Uterus (tissue), 4 donors: ENCODE data around the gene RPL31. TPM values are rescaled to one million over a fixed set of nuclear protein-coding genes. Genes with fewer than 3 reads are reported as not detected.

ENCODE experiments used
- DNase-seq, 2 donors: peaks; one replicate each; pipeline ENCODE4 v3.0.0-alpha.2; 2019 to 2020
- H3K27ac ChIP-seq, 2 donors: fragments of 200-600 bp; sonication (generic); 1 replicate in 1 of 2; 2 replicates in 1 of 2; pipeline ENCODE4 v1.5.1; 2016 to 2018
- H3K27me3 ChIP-seq, 2 donors: fragments of 200-600 bp; sonication (generic); one replicate each; pipeline ENCODE4 v1.5.1; 2018 to 2019; ENCODE audit warnings: control low read depth in 1 of 2
- H3K36me3 ChIP-seq, 2 donors: fragments of 200-600 bp; sonication (generic); one replicate each; pipeline ENCODE4 v1.5.1; 2019; ENCODE audit warnings: control low read depth in 1 of 2
- H3K4me1 ChIP-seq, 2 donors: fragments of 200-600 bp; sonication (generic); one replicate each; pipeline ENCODE4 v1.5.1; 2018 to 2019; ENCODE audit warnings: control low read depth in 1 of 2
- H3K4me3 ChIP-seq, 2 donors: fragments of 200-600 bp; sonication (generic); 1 replicate in 1 of 2; 2 replicates in 1 of 2; pipeline ENCODE4 v1.5.1; 2018 to 2019; ENCODE audit warnings: mild to moderate bottlenecking in 1 of 2
- H3K9me3 ChIP-seq, 2 donors: fragments of 200-600 bp; sonication (generic); one replicate each; pipeline ENCODE4 v1.5.1; 2019; ENCODE audit warnings: control low read depth in 1 of 2
- CTCF ChIP-seq, 4 experiments: fragments of 200-600 bp in 2 of 4; fragments of 450-650 bp in 2 of 4; sonication (generic) in 2 of 4; IDR thresholded peaks; one replicate each; pipeline ENCODE4 v1.5.1; 2016 to 2019; ENCODE audit warnings: antibody characterized with exemption in 4 of 4, mild to moderate bottlenecking in 2 of 4, moderate library complexity in 1 of 4
- POLR2A ChIP-seq, 2 donors: fragments of 450-650 bp; IDR thresholded peaks; one replicate each; pipeline ENCODE4 v1.6.1; 2016; ENCODE audit warnings: antibody characterized with exemption in 2 of 2, mild to moderate bottlenecking in 1 of 2, moderate library complexity in 1 of 2
- intact Hi-C: fragments of 100-400 bp; cut with DNase I; formaldehyde crosslinking; loops from one replicate; pipeline ENCODE4 v1.15.1; 2023; ENCODE audit warnings: low total_unique reads
- total RNA-seq, 4 donors: library from RNA; depleted of rRNA in 3 of 4; stranded (reverse); fragments of >200 nt in 3 of 4; gene quantifications; one replicate each; pipeline versions ENCODE4 v1.1.0 to v1.2.4, GENCODE V29; 2014 to 2023
- donor health status: DM: yes; HTN: yes; CAD: no.

RPL31 gene
- total RNA-seq, 4 donors from 2014 or later: 918 to 2,301 (median 1,306) TPM

- Histone ChIP-seq H3K4me1 (no peaks in the 10 kb centered on the region), H3K27ac (no peak overlapping the region), H3K27me3 (no peaks in the 10 kb centered on the region), H3K9me3 (no peaks in the 10 kb centered on the region), H3K36me3 (no peaks in the 10 kb centered on the region), H3K4me3 (no peak overlapping the region)
- TF ChIP-seq POLR2A (IDR thresholded peaks at IDR 0.05) (no peak), CTCF (IDR thresholded peaks at IDR 0.05) (peak in 2 of 4 experiments; percentile 16 to 30)
- DNase-seq: no peak
- intact Hi-C loops: loop anchor here (10.0 kb wide), 1 partner anchor 116 kb away; the partner anchor contains the start of gene TBC1D8
Observed at GRCh38 chr2:101038455-101039255, 36.6 kb downstream of the RPL31 start.

DNA sequence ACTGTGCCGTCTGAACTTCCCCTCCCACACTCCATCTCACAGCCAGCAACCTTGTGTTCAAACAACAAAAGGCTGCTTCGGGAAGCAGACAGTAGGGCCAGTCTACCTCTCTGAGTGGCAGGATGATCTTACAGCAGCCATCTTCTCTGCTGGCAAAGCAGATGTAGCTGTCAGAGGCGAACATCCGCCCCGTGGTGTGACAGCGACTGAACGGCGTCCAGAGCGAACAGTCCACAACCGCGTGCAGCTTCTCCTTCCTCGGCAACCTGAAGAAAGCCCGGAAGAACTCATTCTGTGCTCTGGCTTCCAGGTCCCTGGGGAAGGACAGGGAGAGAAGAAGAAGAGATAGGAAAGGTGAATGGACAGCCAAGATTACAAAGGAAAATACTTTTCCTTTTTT, 38.0 kb downstream of the RPL31 start:
- Histone ChIP-seq H3K27me3 (no peaks in the 10 kb centered on the region), H3K36me3 (no peaks in the 10 kb centered on the region), H3K4me3 (no peak overlapping the region), H3K27ac (no peak overlapping the region), H3K4me1 (no peaks in the 10 kb centered on the region), H3K9me3 (no peaks in the 10 kb centered on the region)
- DNase-seq: no peak
- no peak for TF ChIP-seq POLR2A (IDR thresholded peaks at IDR 0.05)
- TF ChIP-seq CTCF (IDR thresholded peaks at IDR 0.05): no peak
- intact Hi-C loops: no loop called here

- no peaks in the 10 kb centered on the region for H3K27me3 ChIP-seq
- TF ChIP-seq POLR2A (IDR thresholded peaks at IDR 0.05) (no peak), CTCF (IDR thresholded peaks at IDR 0.05) (no peak)
- H3K4me3 ChIP-seq: no peak overlapping the region
- H3K27ac ChIP-seq: no peak overlapping the region
- intact Hi-C loops: no loop called here
- DNase-seq: no peak
- no peaks in the 10 kb centered on the region for H3K9me3 ChIP-seq
- no peaks in the 10 kb centered on the region for H3K36me3 ChIP-seq
- H3K4me1 ChIP-seq: no peaks in the 10 kb centered on the region
Observed at GRCh38 chr2:101040761-101041160, 38.7 kb downstream of the RPL31 start.

GRCh38 chr2:101041413-101041812, 39.3 kb downstream of the RPL31 start:
- Histone ChIP-seq H3K27me3 (no peaks in the 10 kb centered on the region), H3K9me3 (no peaks in the 10 kb centered on the region), H3K4me1 (no peaks in the 10 kb centered on the region), H3K4me3 (no peak overlapping the region), H3K27ac (no peak overlapping the region), H3K36me3 (no peaks in the 10 kb centered on the region)
- DNase-seq: no peak
- intact Hi-C loops: no loop called here
- TF ChIP-seq POLR2A (IDR thresholded peaks at IDR 0.05): no peak
- TF ChIP-seq CTCF (IDR thresholded peaks at IDR 0.05): no peak

DNA sequence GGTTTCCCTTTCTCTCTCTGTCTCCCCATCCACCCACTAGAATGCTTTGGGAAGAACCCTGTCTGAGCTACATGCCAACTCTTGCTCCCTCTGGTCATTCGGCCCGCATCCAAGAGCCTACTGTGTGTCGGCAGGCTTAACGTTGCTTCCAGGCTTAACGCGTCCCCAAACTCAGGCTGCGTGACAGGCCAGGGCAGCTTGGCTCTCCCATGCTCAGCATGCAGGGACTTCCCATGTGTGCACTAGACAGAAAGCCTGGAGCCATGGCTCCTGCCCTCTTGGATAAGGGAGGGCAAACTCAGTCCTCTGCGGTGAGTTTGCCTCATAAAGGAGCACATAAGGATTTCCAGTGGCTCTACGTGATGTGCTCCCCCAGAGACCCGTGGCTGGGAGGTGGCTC, 43.2 kb downstream of the RPL31 start:
- no peak overlapping the region for H3K4me3 ChIP-seq
- no peaks in the 10 kb centered on the region for H3K9me3 ChIP-seq
- H3K27me3 ChIP-seq: no peaks in the 10 kb centered on the region
- TF ChIP-seq POLR2A (IDR thresholded peaks at IDR 0.05) (no peak), CTCF (IDR thresholded peaks at IDR 0.05) (no peak)
- intact Hi-C loops: no loop called here
- no peak for DNase-seq
- no peak overlapping the region for H3K27ac ChIP-seq
- H3K4me1 ChIP-seq: no peaks in the 10 kb centered on the region
- no peaks in the 10 kb centered on the region for H3K36me3 ChIP-seq
